Measurements from ENCODE around the gene TSPAN32.
"Not testable (repeated sequence)": the region's sequence is repeated elsewhere in the genome, so short reads cannot be mapped to it uniquely, and the experiment has no call there.

DNA sequence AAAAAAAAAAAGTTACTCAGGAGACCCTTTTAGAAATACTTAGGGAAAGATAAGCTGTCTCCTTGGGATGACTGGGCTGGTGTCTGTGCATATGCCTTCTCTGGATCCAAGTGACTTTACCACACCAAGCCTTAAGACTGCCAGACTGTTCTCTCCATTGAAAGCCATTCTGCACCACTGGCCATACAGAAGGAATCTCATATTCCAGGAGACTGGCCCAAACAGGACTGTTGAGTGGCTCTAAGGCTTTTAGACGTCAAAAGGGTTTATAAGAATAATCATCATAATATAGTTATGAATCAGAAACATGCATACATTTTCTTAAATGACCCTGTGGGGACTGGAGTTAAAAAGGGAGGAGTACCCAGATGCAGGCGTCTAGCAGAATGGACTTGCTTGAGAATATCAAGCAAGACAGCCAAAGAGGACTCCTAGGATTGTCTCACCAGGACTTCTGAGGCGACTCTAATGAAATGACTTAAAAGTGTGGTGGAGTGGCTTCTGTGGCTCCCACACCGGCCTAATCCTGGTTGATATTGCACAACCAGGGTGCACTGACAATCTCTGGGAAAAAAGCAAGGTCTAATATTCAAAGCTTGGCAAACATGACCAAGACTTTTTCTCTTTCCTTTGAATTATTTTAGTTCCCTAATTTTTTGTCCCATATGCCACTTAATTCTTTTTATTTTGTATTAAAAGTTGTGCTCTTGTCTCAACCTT lies 31.8 kb downstream of the TSPAN32 start:
- TF ChIP-seq, protein P1, sequence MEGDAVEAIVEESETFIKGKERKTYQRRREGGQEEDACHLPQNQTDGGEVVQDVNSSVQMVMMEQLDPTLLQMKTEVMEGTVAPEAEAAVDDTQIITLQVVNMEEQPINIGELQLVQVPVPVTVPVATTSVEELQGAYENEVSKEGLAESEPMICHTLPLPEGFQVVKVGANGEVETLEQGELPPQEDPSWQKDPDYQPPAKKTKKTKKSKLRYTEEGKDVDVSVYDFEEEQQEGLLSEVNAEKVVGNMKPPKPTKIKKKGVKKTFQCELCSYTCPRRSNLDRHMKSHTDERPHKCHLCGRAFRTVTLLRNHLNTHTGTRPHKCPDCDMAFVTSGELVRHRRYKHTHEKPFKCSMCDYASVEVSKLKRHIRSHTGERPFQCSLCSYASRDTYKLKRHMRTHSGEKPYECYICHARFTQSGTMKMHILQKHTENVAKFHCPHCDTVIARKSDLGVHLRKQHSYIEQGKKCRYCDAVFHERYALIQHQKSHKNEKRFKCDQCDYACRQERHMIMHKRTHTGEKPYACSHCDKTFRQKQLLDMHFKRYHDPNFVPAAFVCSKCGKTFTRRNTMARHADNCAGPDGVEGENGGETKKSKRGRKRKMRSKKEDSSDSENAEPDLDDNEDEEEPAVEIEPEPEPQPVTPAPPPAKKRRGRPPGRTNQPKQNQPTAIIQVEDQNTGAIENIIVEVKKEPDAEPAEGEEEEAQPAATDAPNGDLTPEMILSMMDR (IDR thresholded peaks at IDR 0.05 in 4 of 5, conservative IDR thresholded peaks at IDR 0.05 in 1 of 5), result not testable (repeated sequence)
- TF ChIP-seq POLR2A (IDR thresholded peaks at IDR 0.05), result not testable (repeated sequence)
